ENCODE results near the gene RHBDF1.

DNA sequence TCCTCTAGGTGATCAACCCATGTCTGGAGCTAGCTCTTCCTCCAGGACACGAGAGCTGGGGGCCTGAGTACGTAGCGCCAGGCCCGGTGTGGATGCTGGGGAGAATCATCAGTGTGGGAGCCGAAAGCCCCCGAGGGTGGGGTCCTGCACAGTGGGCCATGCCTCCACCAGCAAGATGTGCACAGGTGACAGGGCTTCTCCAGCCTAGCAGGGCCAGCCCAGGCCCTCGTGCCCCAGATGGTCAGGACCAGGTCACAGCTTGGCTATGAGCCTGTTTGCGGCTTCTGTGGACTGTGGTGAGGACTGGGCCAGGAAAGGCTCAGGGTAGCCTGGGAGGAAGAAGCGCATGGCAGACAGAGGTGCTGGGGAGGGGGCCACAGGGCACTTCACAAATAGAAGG, 13.4 kb upstream of the RHBDF1 start:
- TF ChIP-seq LEF1 (IDR thresholded peaks at IDR 0.05; ENCODE audit: borderline replicate concordance) = no peak
- no peak for TF ChIP-seq L3MBTL2 (conservative IDR thresholded peaks at IDR 0.05)
- TF ChIP-seq ELF4 (IDR thresholded peaks at IDR 0.05) = no peak
- no peak for TF ChIP-seq ARNT (IDR thresholded peaks at IDR 0.05)
- TF ChIP-seq BHLHE40 (IDR thresholded peaks at IDR 0.05; ENCODE audit: borderline replicate concordance) = no peak
- no peak for TF ChIP-seq SP1 (IDR thresholded peaks at IDR 0.05)
- TF ChIP-seq FOXK2 (IDR thresholded peaks at IDR 0.05) = no peak

Measured in HEK293T (cell line).